Sigmoid colon (tissue), 4 donors: ENCODE data around the gene CHPF2.

Experiments used
- EP300 ChIP-seq, 4 donors: sonication (generic); formaldehyde crosslinking; IDR thresholded peaks; one replicate each; pipeline ENCODE4 v1.6.1; 2017; ENCODE audit warnings: antibody characterized with exemption in 4 of 4
- POLR2A ChIP-seq, 2 donors: fragments of 450-650 bp; IDR thresholded peaks; one replicate each; pipeline ENCODE4 v1.6.1; 2016; ENCODE audit warnings: antibody characterized with exemption in 2 of 2, mild to moderate bottlenecking in 2 of 2, moderate library complexity in 2 of 2
- POLR2AphosphoS5 ChIP-seq, 4 donors: sonication (generic); formaldehyde crosslinking; IDR thresholded peaks; one replicate each; pipeline ENCODE4 v1.6.1; 2017; ENCODE audit warnings: antibody characterized with exemption in 4 of 4
- TF ChIP-seq, protein P1 (sequence below), 4 experiments: fragments of 450-650 bp in 3 of 4; fragments of 200-600 bp in 1 of 4; IDR thresholded peaks; one replicate each; pipeline ENCODE4 v1.5.1; 2016 to 2019; ENCODE audit warnings: antibody characterized with exemption in 4 of 4, mild to moderate bottlenecking in 3 of 4, moderate library complexity in 2 of 4

- TF ChIP-seq POLR2AphosphoS5 (IDR thresholded peaks at IDR 0.05) (no peak), POLR2A (IDR thresholded peaks at IDR 0.05) (no peak), EP300 (IDR thresholded peaks at IDR 0.05) (no peak)
- TF ChIP-seq, protein P1, sequence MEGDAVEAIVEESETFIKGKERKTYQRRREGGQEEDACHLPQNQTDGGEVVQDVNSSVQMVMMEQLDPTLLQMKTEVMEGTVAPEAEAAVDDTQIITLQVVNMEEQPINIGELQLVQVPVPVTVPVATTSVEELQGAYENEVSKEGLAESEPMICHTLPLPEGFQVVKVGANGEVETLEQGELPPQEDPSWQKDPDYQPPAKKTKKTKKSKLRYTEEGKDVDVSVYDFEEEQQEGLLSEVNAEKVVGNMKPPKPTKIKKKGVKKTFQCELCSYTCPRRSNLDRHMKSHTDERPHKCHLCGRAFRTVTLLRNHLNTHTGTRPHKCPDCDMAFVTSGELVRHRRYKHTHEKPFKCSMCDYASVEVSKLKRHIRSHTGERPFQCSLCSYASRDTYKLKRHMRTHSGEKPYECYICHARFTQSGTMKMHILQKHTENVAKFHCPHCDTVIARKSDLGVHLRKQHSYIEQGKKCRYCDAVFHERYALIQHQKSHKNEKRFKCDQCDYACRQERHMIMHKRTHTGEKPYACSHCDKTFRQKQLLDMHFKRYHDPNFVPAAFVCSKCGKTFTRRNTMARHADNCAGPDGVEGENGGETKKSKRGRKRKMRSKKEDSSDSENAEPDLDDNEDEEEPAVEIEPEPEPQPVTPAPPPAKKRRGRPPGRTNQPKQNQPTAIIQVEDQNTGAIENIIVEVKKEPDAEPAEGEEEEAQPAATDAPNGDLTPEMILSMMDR (IDR thresholded peaks at IDR 0.05): no peak
Measured at GRCh38 chr7:151205730-151206129, 26.6 kb upstream of the CHPF2 start.
